HEK293T (cell line): ENCODE measurements around the gene DDX10.

ENCODE experiments used
- ARNT ChIP-seq: fragments of 450-650 bp; IDR thresholded peaks from 2 replicates; pipeline ENCODE4 v1.6.1; 2017; ENCODE audit warnings: mild to moderate bottlenecking
- CTBP1 ChIP-seq: fragments of 450-650 bp; IDR thresholded peaks from 2 replicates; pipeline ENCODE4 v1.6.1; 2016; ENCODE audit warnings: borderline replicate concordance
- ELF4 ChIP-seq: fragments of 450-650 bp; IDR thresholded peaks from 2 replicates; pipeline ENCODE4 v1.6.1; 2017; ENCODE audit warnings: antibody characterized with exemption
- FOXA1 ChIP-seq: fragments of 450-650 bp; IDR thresholded peaks from 2 replicates; pipeline ENCODE4 v1.6.1; 2016; ENCODE audit warnings: mild to moderate bottlenecking
- NFRKB ChIP-seq: fragments of 450-650 bp; IDR thresholded peaks from 2 replicates; pipeline ENCODE4 v1.6.1; 2016; ENCODE audit warnings: mild to moderate bottlenecking, moderate library complexity
- PKNOX1 ChIP-seq: fragments of 450-650 bp; IDR thresholded peaks from 2 replicates; pipeline ENCODE4 v1.6.1; 2016
- SP1 ChIP-seq: fragments of 450-650 bp; IDR thresholded peaks from 2 replicates; pipeline ENCODE4 v1.6.1; 2017
- SUZ12 ChIP-seq: fragments of 450-650 bp; IDR thresholded peaks from 2 replicates; pipeline ENCODE4 v1.6.1; 2016; ENCODE audit warnings: mild to moderate bottlenecking
- ZNF384 ChIP-seq: fragments of 450-650 bp; IDR thresholded peaks from 2 replicates; pipeline ENCODE4 v1.6.1; 2016

- TF ChIP-seq SP1, result no peak
- TF ChIP-seq ZNF384, result no peak
- no peak for TF ChIP-seq NFRKB
- TF ChIP-seq CTBP1, result no peak
- TF ChIP-seq ARNT, result no peak
- no peak for TF ChIP-seq SUZ12
- TF ChIP-seq PKNOX1, result no peak
- TF ChIP-seq FOXA1, result no peak
- TF ChIP-seq ELF4, result no peak
Measured at GRCh38 chr11:108743851-108744250, 79.0 kb downstream of the DDX10 start.
